MM.1S (cell line): ENCODE results near the gene PADI3.

ENCODE experiments used
- DNase-seq: peaks from one replicate; pipeline ENCODE4 v3.0.0-alpha.2; 2015
- H2AFZ ChIP-seq: fragments of 300-600 bp; sonication (generic); 2 replicates; pipeline ENCODE4 v1.6.0; 2016; ENCODE audit warnings: antibody characterized with exemption, low read length
- H3F3A ChIP-seq: fragments of 300-600 bp; sonication (generic); 2 replicates; pipeline ENCODE4 v1.6.1; 2016; ENCODE audit warnings: mild to moderate bottlenecking, antibody characterized with exemption, low read length, moderate library complexity, mixed read lengths; ENCODE audit not compliant: insufficient read depth
- H3K27ac ChIP-seq: fragments of 300-600 bp; sonication (generic); 2 replicates; pipeline ENCODE4 v1.5.1; 2016; ENCODE audit warnings: mild to moderate bottlenecking, low read length
- H3K27me3 ChIP-seq: fragments of 300-600 bp; sonication (generic); replicated peaks from 2 replicates; pipeline ENCODE4 v1.6.0; 2016; ENCODE audit warnings: low read length; ENCODE audit not compliant: insufficient read depth
- H3K36me3 ChIP-seq: fragments of 300-600 bp; sonication (generic); replicated peaks from 2 replicates; pipeline ENCODE4 v1.6.1; 2016; ENCODE audit warnings: mild to moderate bottlenecking, low read length, mixed read lengths; ENCODE audit not compliant: insufficient read depth
- H3K4me1 ChIP-seq: fragments of 300-600 bp; sonication (generic); 2 replicates; pipeline ENCODE4 v1.6.1; 2016; ENCODE audit warnings: low read length, mixed read lengths
- H3K4me2 ChIP-seq: fragments of 300-600 bp; sonication (generic); 2 replicates; pipeline ENCODE4 v1.6.0; 2016; ENCODE audit warnings: low read depth, low read length
- H3K4me3 ChIP-seq: fragments of 300-600 bp; sonication (generic); 2 replicates; pipeline ENCODE4 v1.5.1; 2016; ENCODE audit warnings: low read length, mixed read lengths
- H3K79me2 ChIP-seq: fragments of 300-600 bp; sonication (generic); 2 replicates; pipeline ENCODE4 v1.6.1; 2016; ENCODE audit warnings: mixed run types, low read length, mixed read lengths
- H3K9ac ChIP-seq: fragments of 300-600 bp; sonication (generic); 2 replicates; pipeline ENCODE4 v1.6.1; 2016; ENCODE audit warnings: low read length, mixed read lengths
- H3K9me2 ChIP-seq: fragments of 300-600 bp; sonication (generic); replicated peaks from 2 replicates; pipeline ENCODE4 v1.6.1; 2016; ENCODE audit warnings: mild to moderate bottlenecking, low read length, mixed read lengths; ENCODE audit not compliant: insufficient read depth
- H3K9me3 ChIP-seq: fragments of 300-600 bp; sonication (generic); replicated peaks from 2 replicates; pipeline ENCODE4 v1.6.1; 2016; ENCODE audit warnings: mild to moderate bottlenecking, low read length, mixed read lengths; ENCODE audit not compliant: insufficient read depth
- H4K20me1 ChIP-seq: fragments of 300-600 bp; sonication (generic); 2 replicates; pipeline ENCODE4 v1.6.1; 2016; ENCODE audit warnings: mild to moderate bottlenecking, low read length, moderate library complexity, mixed read lengths; ENCODE audit not compliant: insufficient read depth
- CTCF ChIP-seq: fragments of 300-600 bp; sonication (generic); IDR thresholded peaks from 2 replicates; pipeline ENCODE4 v1.5.1; 2016; ENCODE audit warnings: antibody characterized with exemption, low read length, mixed read lengths
- EZH2 ChIP-seq: fragments of 300-600 bp; sonication (generic); optimal IDR thresholded peaks from 2 replicates; pipeline ENCODE3; 2017; ENCODE audit warnings: low read depth, mild to moderate bottlenecking, antibody characterized with exemption, low read length, mixed read lengths
- EZH2phosphoT487 ChIP-seq: fragments of 300-600 bp; sonication (generic); IDR thresholded peaks from 2 replicates; pipeline ENCODE4 v1.6.1; 2018; ENCODE audit warnings: antibody characterized with exemption, low read length

Gene PADI3

GRCh38 chr1:17307329-17307728 is 58.4 kb downstream of the PADI3 start:
- H3F3A ChIP-seq: no peaks in the 10 kb centered on the region
- no peaks in the 10 kb centered on the region for H4K20me1 ChIP-seq
- no peak overlapping the region for H3K27ac ChIP-seq
- no peak overlapping the region for H2AFZ ChIP-seq
- H3K79me2 ChIP-seq: no peaks in the 10 kb centered on the region
- no peak for DNase-seq
- H3K9me3 ChIP-seq: no peaks in the 10 kb centered on the region
- H3K9ac ChIP-seq: no peak overlapping the region
- TF ChIP-seq EZH2phosphoT487 (no peak), CTCF (no peak), EZH2 (no peak)
- H3K27me3 ChIP-seq: peaks cover 86% of the 10 kb centered on the region
- no peaks in the 10 kb centered on the region for H3K9me2 ChIP-seq
- no peak overlapping the region for H3K4me3 ChIP-seq
- H3K4me1 ChIP-seq: no peaks in the 10 kb centered on the region
- H3K36me3 ChIP-seq: no peaks in the 10 kb centered on the region
- no peak overlapping the region for H3K4me2 ChIP-seq

DNA sequence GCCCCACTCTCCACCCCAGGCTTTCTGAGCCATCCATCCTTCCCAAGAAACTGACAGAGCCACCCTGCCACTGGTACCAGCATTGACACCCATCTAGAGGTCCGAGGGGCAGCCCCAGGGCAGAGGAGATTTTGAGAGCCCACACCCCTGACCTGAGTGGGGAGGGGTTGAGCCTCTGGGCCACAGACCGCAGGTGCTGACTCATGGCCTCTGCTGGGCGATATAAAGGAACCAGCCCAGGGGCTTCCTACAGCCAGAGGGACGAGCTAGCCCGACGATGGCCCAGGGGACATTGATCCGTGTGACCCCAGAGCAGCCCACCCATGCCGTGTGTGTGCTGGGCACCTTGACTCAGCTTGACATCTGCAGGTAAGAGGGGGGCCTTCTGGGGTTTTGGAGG is 59.0 kb downstream of the PADI3 start, which contains the start of gene PADI4:
PADI4 (plus strand) TSS at position 252 of the 400 bp plus-strand sequence; CDS start at position 278, 26 bp downstream.
- Histone ChIP-seq H2AFZ (no peak within 1 kb of the TSS), H4K20me1 (no peaks in the 10 kb centered on the region), H3K79me2 (no peaks in the 10 kb centered on the region), H3K9me2 (no peaks in the 10 kb centered on the region), H3K36me3 (no peaks in the 10 kb centered on the region), H3K27me3 (peaks cover 90% of the 10 kb centered on the region), H3K27ac (no peak within 1 kb of the TSS), H3K4me3 (no peak within 1 kb of the TSS), H3F3A (no peaks in the 10 kb centered on the region), H3K4me2 (no peak within 1 kb of the TSS), H3K9ac (no peak within 1 kb of the TSS), H3K9me3 (no peaks in the 10 kb centered on the region), H3K4me1 (no peaks in the 10 kb centered on the region)
- TF ChIP-seq EZH2phosphoT487: no peak
- TF ChIP-seq EZH2: no peak
- TF ChIP-seq CTCF: no peak
- DNase-seq: no peak

GRCh38 chr1:17308593-17308992 is 59.7 kb downstream of the PADI3 start:
- Histone ChIP-seq H3K4me3 (no peak overlapping the region), H3K4me2 (no peak overlapping the region), H3K4me1 (no peaks in the 10 kb centered on the region), H3K9me3 (no peaks in the 10 kb centered on the region), H3K27me3 (peaks cover 89% of the 10 kb centered on the region), H3K36me3 (no peaks in the 10 kb centered on the region), H4K20me1 (no peaks in the 10 kb centered on the region), H3K79me2 (no peaks in the 10 kb centered on the region), H2AFZ (no peak overlapping the region), H3K9me2 (no peaks in the 10 kb centered on the region), H3K27ac (no peak overlapping the region), H3F3A (no peaks in the 10 kb centered on the region), H3K9ac (no peak overlapping the region)
- TF ChIP-seq EZH2phosphoT487 (no peak), CTCF (no peak), EZH2 (no peak)
- DNase-seq: no peak
